Stimulated activated CD8-positive, alpha-beta memory T cell treated with anti-CD3 and anti-CD28 coated beads, Interleukin-15, amount 100 ng/mL, for 24 hours (primary cell): ENCODE measurements around the gene ARHGAP10.
"Not testable (repeated sequence)": the region's sequence is repeated elsewhere in the genome, so short reads cannot be mapped to it uniquely, and the experiment has no call there.

Experiments used
- DNase-seq: peaks from one replicate; pipeline ENCODE4 v3.0.0-alpha.2; 2020; ENCODE audit warnings: low read depth

Gene ARHGAP10

DNA sequence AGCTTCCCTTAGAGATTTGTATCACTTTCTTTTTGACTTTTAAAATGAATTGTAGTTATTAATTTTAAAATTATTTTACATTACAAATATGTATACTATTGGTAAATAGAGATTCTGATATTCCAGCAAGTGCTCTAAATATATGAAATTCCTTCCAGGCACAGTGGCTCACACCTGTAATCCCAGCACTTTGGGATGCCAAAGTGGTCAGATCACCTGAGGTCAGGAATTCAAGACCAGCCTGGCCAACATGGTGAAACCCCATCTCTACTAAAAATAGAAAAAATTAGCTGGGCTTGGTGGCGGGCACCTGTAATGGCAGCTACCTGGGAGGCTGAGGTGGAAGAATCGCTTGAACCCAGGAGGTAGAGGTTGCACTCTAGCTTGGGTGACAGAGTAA lies 180.2 kb downstream of the ARHGAP10 start:
- not testable (repeated sequence) for DNase-seq

- DNase-seq = no peak
These were observed 181.2 kb downstream of the ARHGAP10 start for GRCh38 chr4:147913137-147913536.

DNA sequence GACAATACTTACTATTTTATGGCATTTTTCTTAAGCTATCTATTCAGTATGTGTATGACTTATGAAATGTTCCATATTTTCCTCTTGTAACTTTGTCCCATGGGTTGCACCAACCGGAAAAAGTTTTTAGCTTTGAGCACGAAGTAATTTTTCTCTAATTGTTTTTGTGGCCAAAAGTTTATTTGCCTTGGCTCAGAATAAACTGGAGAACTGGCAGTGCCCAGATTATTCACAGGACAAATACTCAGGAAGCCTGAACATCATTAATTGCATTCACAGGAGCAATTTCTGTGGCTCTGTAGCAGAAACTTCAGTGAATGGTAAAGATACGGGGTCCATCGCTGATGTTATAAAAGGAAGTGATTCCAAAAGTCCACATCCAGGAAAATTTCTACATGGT lies 184.5 kb downstream of the ARHGAP10 start:
- no peak for DNase-seq

DNA sequence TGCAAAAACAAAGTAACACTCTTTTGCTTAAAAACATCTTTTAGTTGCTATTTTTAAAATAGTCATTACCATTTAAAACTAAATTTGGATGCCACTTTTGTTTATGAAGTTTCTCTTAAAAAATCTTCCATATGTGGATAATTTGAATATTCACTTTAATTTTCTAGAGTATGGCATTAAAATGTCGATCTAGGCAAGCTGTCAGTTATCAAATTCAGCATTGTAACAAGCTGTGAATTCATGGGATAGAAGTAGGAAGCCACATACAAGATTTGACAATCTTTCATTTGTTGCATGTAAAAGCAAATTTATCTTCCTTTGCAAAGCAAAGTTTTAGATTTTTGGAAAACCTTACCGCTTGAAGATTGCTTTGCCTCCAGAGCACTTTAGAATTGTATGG lies 191.5 kb downstream of the ARHGAP10 start:
- no peak for DNase-seq

GRCh38 chr4:147923854-147924253 lies 192.0 kb downstream of the ARHGAP10 start:
- DNase-seq = no peak

- DNase-seq = no peak
These were observed 192.9 kb downstream of the ARHGAP10 start for GRCh38 chr4:147924604-147925412.

- DNase-seq = no peak
These were observed 195.7 kb downstream of the ARHGAP10 start for GRCh38 chr4:147927377-147928137.

- no peak for DNase-seq
These were observed 196.5 kb downstream of the ARHGAP10 start for GRCh38 chr4:147928400-147928799.

DNA sequence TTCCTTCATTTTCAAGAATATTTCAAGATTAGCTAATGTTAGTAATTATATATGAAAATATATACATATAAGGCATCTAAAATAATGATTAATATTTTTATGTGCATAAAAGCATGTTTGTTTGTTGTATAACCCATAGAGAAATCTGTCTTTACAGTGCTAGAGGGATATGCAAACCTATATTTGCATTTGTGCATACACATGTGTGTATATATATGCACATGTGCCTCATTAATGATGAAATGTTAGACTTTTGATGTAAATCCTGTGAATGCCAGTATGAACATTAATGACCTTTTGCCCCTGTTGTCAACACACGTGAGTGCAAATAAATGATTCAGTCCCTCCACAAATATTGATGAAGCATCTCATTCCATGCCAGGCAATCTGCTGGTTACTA lies 197.9 kb downstream of the ARHGAP10 start:
- DNase-seq = no peak

- no peak for DNase-seq
These were observed 201.4 kb downstream of the ARHGAP10 start for GRCh38 chr4:147933316-147933715.

DNA sequence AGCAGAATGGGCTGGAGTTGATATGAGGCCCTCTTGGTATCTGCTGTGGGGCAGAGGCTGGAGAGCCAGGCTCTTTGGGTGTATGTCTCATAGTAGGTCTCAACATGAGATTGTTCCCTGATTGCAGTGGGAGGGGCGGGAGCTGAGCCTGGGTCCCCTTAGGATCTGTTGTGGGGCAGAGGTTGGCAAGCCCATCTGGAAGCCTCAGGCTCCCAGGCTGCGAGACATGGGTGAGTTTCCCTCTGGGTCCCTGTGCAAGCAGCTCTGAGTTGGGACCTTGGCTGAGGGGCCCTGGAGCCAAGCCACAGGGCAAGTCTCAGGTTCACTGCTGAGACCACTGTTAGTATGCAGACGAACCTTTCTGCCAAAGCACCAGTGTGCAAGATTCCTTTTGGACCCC lies 201.9 kb downstream of the ARHGAP10 start:
- no peak for DNase-seq

DNA sequence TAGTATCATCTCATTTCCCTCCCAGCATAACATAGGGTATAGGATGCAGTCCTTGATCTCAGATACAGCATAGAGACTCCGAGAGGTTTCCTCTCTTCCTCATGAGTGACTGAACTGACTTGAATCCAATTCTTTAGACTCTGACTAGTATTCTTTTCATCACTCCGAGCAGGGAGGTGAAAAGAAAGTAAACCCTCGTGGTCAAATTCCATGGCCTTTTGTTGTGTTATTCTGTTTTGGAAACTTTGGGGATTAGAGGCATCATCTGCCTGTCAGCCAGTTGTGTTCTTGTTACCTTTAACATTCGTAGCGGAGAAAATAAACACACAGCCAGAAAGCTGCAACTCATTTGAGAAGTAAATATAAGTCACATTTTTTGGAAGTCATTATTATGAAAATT lies 206.6 kb downstream of the ARHGAP10 start:
- no peak for DNase-seq

- no peak for DNase-seq
These were observed 208.3 kb downstream of the ARHGAP10 start for GRCh38 chr4:147940171-147940570.

DNA sequence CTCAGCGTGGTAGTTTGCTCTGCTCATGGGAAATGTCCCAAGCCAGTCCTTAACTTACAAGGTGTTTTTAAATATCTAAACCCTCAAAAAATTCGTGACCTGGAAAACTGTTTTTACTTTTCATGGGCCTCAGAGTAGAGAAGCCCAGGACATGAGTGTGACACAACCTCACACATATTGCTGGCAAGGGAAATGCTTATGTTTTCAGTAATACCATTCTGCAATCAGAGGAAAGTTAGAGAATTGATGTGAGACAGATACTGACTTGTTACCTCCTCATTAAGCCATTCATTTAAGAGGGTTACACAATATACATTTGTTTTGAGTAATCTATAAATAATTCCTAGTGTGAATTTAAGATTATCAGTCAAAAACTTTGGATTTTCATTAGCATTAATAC lies 209.5 kb downstream of the ARHGAP10 start:
- DNase-seq = no peak

- no peak for DNase-seq
These were observed 210.8 kb downstream of the ARHGAP10 start for GRCh38 chr4:147942729-147943128.

- no peak for DNase-seq
These were observed 211.3 kb downstream of the ARHGAP10 start for GRCh38 chr4:147943159-147943638.

- no peak for DNase-seq
These were observed 212.4 kb downstream of the ARHGAP10 start for GRCh38 chr4:147944249-147944648.

DNA sequence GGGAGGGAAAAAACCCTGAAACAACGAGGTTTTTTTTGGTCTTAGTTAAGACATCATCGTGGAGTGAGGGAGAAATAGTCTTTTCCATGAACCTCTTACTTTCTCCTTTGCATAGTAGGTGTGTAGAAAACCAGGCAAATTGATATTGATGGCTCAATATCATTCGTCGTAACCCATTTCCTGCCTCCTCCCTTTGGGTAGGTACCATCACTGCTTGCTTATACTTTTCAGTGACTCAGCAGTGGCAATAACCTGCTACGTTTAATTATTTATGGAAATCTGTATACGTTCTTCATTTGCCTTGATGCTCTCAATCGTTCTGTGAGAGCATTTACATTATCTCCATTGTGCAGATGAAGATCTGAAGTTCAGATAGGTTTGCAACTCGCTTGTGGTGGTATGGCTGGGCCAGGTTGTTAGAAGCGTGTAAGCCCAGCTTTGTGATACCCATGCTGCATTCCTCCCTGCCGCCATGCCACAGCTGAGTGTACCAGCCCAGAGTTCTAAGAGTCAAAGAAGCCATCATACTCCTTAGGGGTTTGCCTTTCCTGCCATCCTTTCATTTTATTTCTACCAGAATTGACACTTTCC lies 212.9 kb downstream of the ARHGAP10 start:
- no peak for DNase-seq

- no peak for DNase-seq
These were observed 216.4 kb downstream of the ARHGAP10 start for GRCh38 chr4:147948336-147948735.

DNA sequence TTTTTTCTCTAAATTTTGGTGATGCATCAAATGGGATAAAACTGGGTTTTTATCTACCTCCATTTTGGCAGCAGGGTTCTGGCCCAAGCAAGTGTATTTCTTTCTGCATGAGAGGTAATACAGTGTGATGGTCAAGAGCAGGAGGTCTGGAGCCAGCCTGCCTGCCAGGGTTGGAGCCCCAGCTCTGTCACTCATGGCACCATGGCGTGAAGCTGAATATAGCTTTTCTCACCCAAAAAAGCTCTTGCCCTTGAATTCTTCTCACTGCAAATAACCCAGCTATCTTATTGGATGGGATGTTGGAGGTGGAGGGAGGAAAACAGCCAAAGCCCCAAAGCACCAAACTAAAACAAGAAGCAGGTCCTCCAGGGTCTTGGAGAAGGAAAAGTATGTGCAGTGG lies 218.4 kb downstream of the ARHGAP10 start:
- no peak for DNase-seq

DNA sequence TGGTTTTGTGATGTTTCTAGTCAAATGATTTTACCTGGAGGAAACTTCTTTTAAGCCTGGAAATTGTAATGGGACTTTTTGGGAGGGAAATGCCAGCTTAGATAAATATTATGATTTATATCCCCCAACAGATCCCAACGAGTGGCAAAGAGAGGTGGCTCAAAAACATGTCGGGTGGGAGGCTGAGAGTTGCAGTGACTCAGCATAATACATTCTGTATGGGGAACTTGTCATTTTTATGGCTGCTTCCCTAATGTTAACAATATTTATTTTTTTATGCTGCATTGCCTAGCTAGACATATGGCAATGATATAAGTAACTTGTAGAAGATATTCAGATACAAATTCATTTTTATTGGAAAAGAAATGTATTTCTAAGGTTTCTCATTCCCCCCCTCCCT lies 219.0 kb downstream of the ARHGAP10 start:
- no peak for DNase-seq

- DNase-seq = no peak
These were observed 223.0 kb downstream of the ARHGAP10 start for GRCh38 chr4:147954850-147955249.
